ENCODE data around the gene FAM168B.

DNA sequence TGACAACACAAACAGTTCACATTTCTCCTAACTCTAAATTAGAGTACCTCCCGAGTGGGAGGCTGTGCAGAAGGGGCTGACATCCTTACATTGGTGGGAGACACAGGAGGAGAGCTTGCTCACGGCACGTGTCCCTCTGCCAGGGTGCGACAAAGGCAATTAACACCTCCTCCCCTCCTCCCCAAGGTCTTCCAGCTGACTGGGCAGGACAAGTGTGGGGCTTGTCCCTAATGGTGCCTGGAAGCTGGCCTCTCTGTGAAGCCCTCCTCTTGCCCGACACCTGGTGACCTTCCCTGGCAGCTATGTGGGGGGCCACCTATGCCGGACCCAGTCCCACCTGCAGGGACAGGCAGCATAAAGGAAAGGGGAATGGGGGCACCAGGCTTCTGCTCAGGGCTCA, 57.0 kb downstream of the FAM168B start:
- TF ChIP-seq, protein P1, sequence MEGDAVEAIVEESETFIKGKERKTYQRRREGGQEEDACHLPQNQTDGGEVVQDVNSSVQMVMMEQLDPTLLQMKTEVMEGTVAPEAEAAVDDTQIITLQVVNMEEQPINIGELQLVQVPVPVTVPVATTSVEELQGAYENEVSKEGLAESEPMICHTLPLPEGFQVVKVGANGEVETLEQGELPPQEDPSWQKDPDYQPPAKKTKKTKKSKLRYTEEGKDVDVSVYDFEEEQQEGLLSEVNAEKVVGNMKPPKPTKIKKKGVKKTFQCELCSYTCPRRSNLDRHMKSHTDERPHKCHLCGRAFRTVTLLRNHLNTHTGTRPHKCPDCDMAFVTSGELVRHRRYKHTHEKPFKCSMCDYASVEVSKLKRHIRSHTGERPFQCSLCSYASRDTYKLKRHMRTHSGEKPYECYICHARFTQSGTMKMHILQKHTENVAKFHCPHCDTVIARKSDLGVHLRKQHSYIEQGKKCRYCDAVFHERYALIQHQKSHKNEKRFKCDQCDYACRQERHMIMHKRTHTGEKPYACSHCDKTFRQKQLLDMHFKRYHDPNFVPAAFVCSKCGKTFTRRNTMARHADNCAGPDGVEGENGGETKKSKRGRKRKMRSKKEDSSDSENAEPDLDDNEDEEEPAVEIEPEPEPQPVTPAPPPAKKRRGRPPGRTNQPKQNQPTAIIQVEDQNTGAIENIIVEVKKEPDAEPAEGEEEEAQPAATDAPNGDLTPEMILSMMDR (conservative IDR thresholded peaks at IDR 0.05 in 1 of 2, IDR thresholded peaks at IDR 0.05 in 1 of 2; ENCODE audit: extremely low read depth in 1 of 2, insufficient read depth in 1 of 2, low read depth in 1 of 2, low read length in 2 of 2), result no peak
- no peak for TF ChIP-seq EZH2 (IDR thresholded peaks at IDR 0.05; ENCODE audit: borderline replicate concordance, low read length)
